KBM-7 (cell line): ENCODE measurements around the gene MFAP2.
"Not testable (repeated sequence)": the region's sequence is repeated elsewhere in the genome, so short reads cannot be mapped to it uniquely, and the experiment has no call there.

ENCODE experiments used
- DNase-seq: peaks from one replicate; pipeline ENCODE4 v3.0.0-alpha.2; 2015
- in situ Hi-C: fragments of 300-500 bp; cut with MboI; formaldehyde crosslinking; loops from 2 replicates; pipeline ENCODE4 v1.14.3; 2020; ENCODE audit warnings: low sequenced_read_pairs, low pct_unique_long_range_greater_than_20kb, mixed read lengths

MFAP2 gene

GRCh38 chr1:16967962-16968361 lies 12.5 kb downstream of the MFAP2 start:
- in situ Hi-C loops, result no loop called here

GRCh38 chr1:16967095-16967575 lies 13.3 kb downstream of the MFAP2 start:
- DNase-seq, result no peak
- in situ Hi-C loops, result no loop called here

More at GRCh38 chr1:16967962-16968361, 12.5 kb downstream of the MFAP2 start:
- no peak for DNase-seq

- in situ Hi-C loops, result no loop called here
These were observed 14.1 kb downstream of the MFAP2 start for GRCh38 chr1:16966282-16966681.

GRCh38 chr1:16965486-16966067 lies 14.8 kb downstream of the MFAP2 start:
- in situ Hi-C loops, result no loop called here

More at GRCh38 chr1:16966282-16966681, 14.1 kb downstream of the MFAP2 start:
- DNase-seq, result no peak

GRCh38 chr1:16964169-16964568 lies 16.3 kb downstream of the MFAP2 start:
- DNase-seq, in situ Hi-C loops: not testable (repeated sequence)

More at GRCh38 chr1:16965486-16966067, 14.8 kb downstream of the MFAP2 start:
- no peak for DNase-seq

GRCh38 chr1:16961297-16962133 lies 18.9 kb downstream of the MFAP2 start:
- in situ Hi-C loops, result no loop called here
- no peak for DNase-seq

- no peak for DNase-seq
- in situ Hi-C loops, result no loop called here
These were observed 19.7 kb downstream of the MFAP2 start for GRCh38 chr1:16960560-16961296.

GRCh38 chr1:16958475-16958874 lies 21.9 kb downstream of the MFAP2 start:
- in situ Hi-C loops, result no loop called here
- no peak for DNase-seq

- in situ Hi-C loops, result no loop called here
These were observed 22.7 kb downstream of the MFAP2 start for GRCh38 chr1:16957731-16958130.

GRCh38 chr1:16956775-16957174 lies 23.6 kb downstream of the MFAP2 start:
- no peak for DNase-seq
- in situ Hi-C loops, result no loop called here

More at GRCh38 chr1:16957731-16958130, 22.7 kb downstream of the MFAP2 start:
- DNase-seq, result no peak

GRCh38 chr1:16955186-16955585 lies 25.2 kb downstream of the MFAP2 start:
- in situ Hi-C loops, result no loop called here
- no peak for DNase-seq

GRCh38 chr1:16954579-16954978 lies 25.8 kb downstream of the MFAP2 start:
- in situ Hi-C loops, result no loop called here
- DNase-seq, result no peak

GRCh38 chr1:16952376-16952775 lies 28.0 kb downstream of the MFAP2 start:
- in situ Hi-C loops, DNase-seq: not testable (repeated sequence)

GRCh38 chr1:16949026-16949425 lies 31.4 kb downstream of the MFAP2 start:
- DNase-seq, in situ Hi-C loops: not testable (repeated sequence)

- in situ Hi-C loops, DNase-seq: not testable (repeated sequence)
These were observed 32.0 kb downstream of the MFAP2 start for GRCh38 chr1:16948282-16948891.

- no peak for DNase-seq
- in situ Hi-C loops, result no loop called here
These were observed 33.8 kb downstream of the MFAP2 start for GRCh38 chr1:16946646-16947045.

GRCh38 chr1:16946185-16946584 lies 34.2 kb downstream of the MFAP2 start:
- DNase-seq, in situ Hi-C loops: not testable (repeated sequence)

GRCh38 chr1:16945512-16945911 lies 34.9 kb downstream of the MFAP2 start:
- DNase-seq, in situ Hi-C loops: not testable (repeated sequence)

- no peak for DNase-seq
- in situ Hi-C loops, result no loop called here
These were observed 36.4 kb downstream of the MFAP2 start for GRCh38 chr1:16944038-16944437.
